ENCODE measurements around the gene MRAP. TPM values are rescaled to one million over a fixed set of nuclear protein-coding genes. Genes with fewer than 3 reads are reported as not detected.
"Not testable (repeated sequence)": the region's sequence is repeated elsewhere in the genome, so short reads cannot be mapped to it uniquely, and the experiment has no call there.

Gene MRAP
- total RNA-seq, 1 experiment from 2014 or later: not detected

DNA sequence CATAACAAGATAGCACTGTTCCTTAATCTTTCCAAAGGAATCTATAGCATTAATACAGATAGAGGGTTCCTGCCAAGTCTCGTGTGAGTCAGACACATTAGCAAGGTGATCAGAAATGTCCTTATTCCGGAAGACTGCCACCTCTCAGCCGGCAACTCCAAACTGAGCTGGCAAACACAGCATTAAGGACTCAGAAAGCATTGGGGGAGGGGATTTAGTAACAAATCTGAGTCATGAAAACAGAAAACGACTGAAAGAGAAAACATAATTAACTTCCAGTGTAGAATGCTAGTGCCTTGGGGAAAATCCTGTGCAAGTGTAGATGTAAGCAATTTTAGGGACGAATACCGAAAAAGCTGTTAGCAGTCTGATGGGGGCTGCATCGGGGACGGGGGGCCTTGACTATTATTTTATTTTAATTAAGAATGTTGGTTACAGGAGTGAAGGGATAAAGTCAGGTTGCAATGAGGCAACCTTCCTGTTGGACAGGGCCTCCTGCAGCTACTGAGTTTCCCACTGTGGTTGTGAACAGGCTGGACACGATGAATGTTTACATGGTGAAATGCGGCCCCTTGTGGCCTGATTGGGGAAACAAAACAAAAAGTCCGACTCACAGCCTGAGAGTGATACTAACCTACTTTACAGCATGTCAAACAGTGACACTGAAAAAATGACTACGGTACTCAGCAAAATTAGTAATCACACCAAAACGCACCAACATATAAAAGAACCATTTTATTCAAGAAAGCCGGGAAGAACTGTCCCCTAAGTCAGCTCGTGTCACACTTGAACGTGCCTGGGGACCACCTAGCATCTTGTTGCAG, 40.5 kb upstream of the MRAP start:
- Histone ChIP-seq H3K36me3 (ENCODE audit: low read depth) (no peaks in the 10 kb centered on the region), H3K9me3 (ENCODE audit: insufficient read depth, low read depth) (no peaks in the 10 kb centered on the region), H3F3A (ENCODE audit: insufficient read depth, low read depth) (no peaks in the 10 kb centered on the region), H3K79me2 (ENCODE audit: low read depth) (no peaks in the 10 kb centered on the region), H3K4me2 (no peak overlapping the region), H4K20me1 (ENCODE audit: insufficient read depth) (no peaks in the 10 kb centered on the region), H3K4me1 (replicated peaks; ENCODE audit: insufficient read depth) (no peaks in the 10 kb centered on the region), H3K27ac (no peak overlapping the region), H3K9me2 (ENCODE audit: insufficient read depth) (no peaks in the 10 kb centered on the region), H3K27me3 (ENCODE audit: insufficient read depth, low read depth) (peaks cover 7% of the 10 kb centered on the region; the same call in 1 of the 2 replicates), H2AFZ (no peak overlapping the region), H3K4me3 (no peak overlapping the region)
- DNase-seq: peak; percentile 42 to 65
- TF ChIP-seq EZH2 (IDR thresholded peaks at IDR 0.05; ENCODE audit: low read depth) (no peak), CTCF (conservative IDR thresholded peaks at IDR 0.05) (peak; percentile 76)
- CTCF ChIA-PET: interaction anchor here (0.6 to 0.8 kb wide), 5 partner anchors 32 to 472 kb away, joined by 3 to 7 read pairs (median 3); no protein-coding TSS in a partner anchor
- intact Hi-C loops (cut with micrococcal nuclease; ENCODE audit: unreplicated experiment): loop anchor here (1.0 to 10.0 kb wide), 3 partner anchors 392 to 1163 kb away; no protein-coding TSS in a partner anchor
- POLR2A ChIA-PET (ENCODE audit: unreplicated experiment): no interaction called here
- no TSS peak for BruUV-seq (replicated peaks)

- H3K9me3 ChIP-seq (ENCODE audit: insufficient read depth, low read depth); POLR2A ChIA-PET (ENCODE audit: unreplicated experiment); DNase-seq; H3K9me2 ChIP-seq (ENCODE audit: insufficient read depth); H3K27ac ChIP-seq; H3K4me1 ChIP-seq (replicated peaks; ENCODE audit: insufficient read depth); H3K4me2 ChIP-seq; BruUV-seq (replicated peaks); H3K4me3 ChIP-seq; H4K20me1 ChIP-seq (ENCODE audit: insufficient read depth); H3K36me3 ChIP-seq (ENCODE audit: low read depth); H3K27me3 ChIP-seq (ENCODE audit: insufficient read depth, low read depth); H3K79me2 ChIP-seq (ENCODE audit: low read depth); H2AFZ ChIP-seq; H3F3A ChIP-seq (ENCODE audit: insufficient read depth, low read depth): not testable (repeated sequence)
- intact Hi-C loops (cut with micrococcal nuclease; ENCODE audit: unreplicated experiment): loop anchor here (1.0 to 10.0 kb wide), 3 partner anchors 392 to 1164 kb away; no protein-coding TSS in a partner anchor
- CTCF ChIA-PET: interaction anchor here (0.6 kb wide), 1 partner anchor 56 kb away, joined by 7 read pairs; no protein-coding TSS in a partner anchor
Measured at GRCh38 chr21:32258786-32259048, 39.9 kb upstream of the MRAP start.

DNA sequence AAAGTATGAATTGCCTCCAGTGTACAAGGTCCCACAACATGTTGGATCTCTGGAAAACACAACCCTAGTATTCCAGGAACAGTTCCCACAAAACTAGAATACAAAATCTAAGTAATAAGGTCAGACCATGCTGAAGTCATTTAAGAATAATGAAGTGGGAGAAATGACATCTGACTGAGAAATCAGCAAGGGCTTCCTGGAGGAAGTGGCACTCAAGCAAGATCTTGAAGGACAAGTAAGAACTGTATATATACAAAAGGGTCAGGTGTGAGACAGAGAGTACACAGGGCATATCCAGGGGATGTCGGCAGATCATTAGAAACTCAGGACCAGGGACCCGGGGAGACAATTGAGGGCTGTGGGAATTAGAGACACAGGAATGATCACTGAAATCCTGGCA, 38.5 kb upstream of the MRAP start:
- no peaks in the 10 kb centered on the region for H3F3A ChIP-seq (ENCODE audit: insufficient read depth, low read depth)
- H3K9me2 ChIP-seq (ENCODE audit: insufficient read depth): no peaks in the 10 kb centered on the region
- H4K20me1 ChIP-seq (ENCODE audit: insufficient read depth): no peaks in the 10 kb centered on the region
- DNase-seq: no peak
- no peaks in the 10 kb centered on the region for H3K36me3 ChIP-seq (ENCODE audit: low read depth)
- no TSS peak for BruUV-seq (replicated peaks)
- H3K79me2 ChIP-seq (ENCODE audit: low read depth): no peaks in the 10 kb centered on the region
- intact Hi-C loops (cut with micrococcal nuclease; ENCODE audit: unreplicated experiment): loop anchor here (1.0 kb wide), 1 partner anchor 341 kb away; no protein-coding TSS in a partner anchor
- no peak overlapping the region for H3K4me3 ChIP-seq
- H3K4me2 ChIP-seq: no peak overlapping the region
- no peaks in the 10 kb centered on the region for H3K9me3 ChIP-seq (ENCODE audit: insufficient read depth, low read depth)
- POLR2A ChIA-PET (ENCODE audit: unreplicated experiment): no interaction called here
- CTCF ChIA-PET: no interaction called here
- H3K27ac ChIP-seq: no peak overlapping the region
- H2AFZ ChIP-seq: no peak overlapping the region
- no peaks in the 10 kb centered on the region for H3K4me1 ChIP-seq (replicated peaks; ENCODE audit: insufficient read depth)
- TF ChIP-seq EZH2 (IDR thresholded peaks at IDR 0.05; ENCODE audit: low read depth) (no peak), CTCF (conservative IDR thresholded peaks at IDR 0.05) (no peak)
- no peaks in the 10 kb centered on the region; the same call in 1 of the 2 replicates for H3K27me3 ChIP-seq (ENCODE audit: insufficient read depth, low read depth)

All from PC-9 (cell line).